ENCODE data around the gene TROAP. TPM values are rescaled to one million over a fixed set of nuclear protein-coding genes. Genes with fewer than 3 reads are reported as not detected.

The TROAP gene
- total RNA-seq, 4 donors from 2014 or later, result 0.30 to 6.5 (median 3.1) TPM; not detected in 1

DNA sequence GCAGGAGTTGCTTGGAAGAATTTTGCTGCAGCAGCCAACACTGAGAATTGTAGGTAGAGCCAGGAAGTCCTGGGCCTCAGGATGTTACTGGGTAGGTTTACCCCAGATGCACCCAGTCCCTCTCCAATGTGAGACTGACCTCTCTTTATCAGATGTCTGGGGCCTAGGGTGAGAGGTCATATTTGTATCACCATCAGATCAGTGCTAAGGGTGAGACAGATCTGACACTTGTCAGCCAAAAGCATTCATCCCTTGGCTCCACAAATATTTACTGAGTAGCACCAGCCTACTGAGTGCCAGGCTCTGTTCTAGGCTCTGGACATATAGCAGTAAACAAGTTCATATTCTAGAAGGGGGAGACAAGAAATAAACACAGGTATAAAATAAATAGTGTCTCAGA lies 4.3 kb downstream of the TROAP start:
- H3K27me3 ChIP-seq, result peaks cover 0 to 12% of the 10 kb centered on the region in 2 donors
- no peak for TF ChIP-seq EP300 (IDR thresholded peaks at IDR 0.05)
- TF ChIP-seq CTCF (IDR thresholded peaks at IDR 0.05), result no peak
- DNase-seq (ENCODE audit: low spot score in 2 of 2), result no peak
- no peak overlapping the region for H3K27ac ChIP-seq
- no peaks in the 10 kb centered on the region for H3K9me3 ChIP-seq
- no peaks in the 10 kb centered on the region for H3K36me3 ChIP-seq
- no peak overlapping the region for H3K4me3 ChIP-seq
- H3K4me1 ChIP-seq, result peaks cover 0 to 21% (median 8%) of the 10 kb centered on the region in 4 donors

GRCh38 chr12:49327887-49328286 lies 4.8 kb downstream of the TROAP start:
- no peak for TF ChIP-seq POLR2A (IDR thresholded peaks at IDR 0.05)
- TF ChIP-seq EP300 (IDR thresholded peaks at IDR 0.05), result no peak
- no peak for TF ChIP-seq CTCF (IDR thresholded peaks at IDR 0.05)
- Histone ChIP-seq H3K36me3 (no peaks in the 10 kb centered on the region), H3K27ac (no peak overlapping the region), H3K4me1 (peaks cover 0 to 22% (median 8%) of the 10 kb centered on the region in 4 donors), H3K9me3 (no peaks in the 10 kb centered on the region), H3K4me3 (no peak overlapping the region), H3K27me3 (peaks cover 0 to 17% of the 10 kb centered on the region in 2 donors)
- no peak for DNase-seq (ENCODE audit: low spot score in 2 of 2)
- 93 to 94% methylated on average over 2 of the region's 2 CpGs for WGBS, 2 donors

- DNase-seq (ENCODE audit: low spot score in 2 of 2), result no peak
- Histone ChIP-seq H3K36me3 (no peaks in the 10 kb centered on the region), H3K9me3 (no peaks in the 10 kb centered on the region), H3K27me3 (peaks cover 0 to 26% of the 10 kb centered on the region in 2 donors), H3K27ac (no peak overlapping the region), H3K4me3 (no peak overlapping the region), H3K4me1 (peaks cover 0 to 19% (median 7%) of the 10 kb centered on the region in 4 donors)
- TF ChIP-seq EP300 (IDR thresholded peaks at IDR 0.05), result no peak
- TF ChIP-seq POLR2A (IDR thresholded peaks at IDR 0.05), result no peak
- no peak for TF ChIP-seq CTCF (IDR thresholded peaks at IDR 0.05)
- 93 to 97% methylated on average over 12 of the region's 12 CpGs for WGBS, 2 donors
Observed at GRCh38 chr12:49328816-49329215, 5.8 kb downstream of the TROAP start.

DNA sequence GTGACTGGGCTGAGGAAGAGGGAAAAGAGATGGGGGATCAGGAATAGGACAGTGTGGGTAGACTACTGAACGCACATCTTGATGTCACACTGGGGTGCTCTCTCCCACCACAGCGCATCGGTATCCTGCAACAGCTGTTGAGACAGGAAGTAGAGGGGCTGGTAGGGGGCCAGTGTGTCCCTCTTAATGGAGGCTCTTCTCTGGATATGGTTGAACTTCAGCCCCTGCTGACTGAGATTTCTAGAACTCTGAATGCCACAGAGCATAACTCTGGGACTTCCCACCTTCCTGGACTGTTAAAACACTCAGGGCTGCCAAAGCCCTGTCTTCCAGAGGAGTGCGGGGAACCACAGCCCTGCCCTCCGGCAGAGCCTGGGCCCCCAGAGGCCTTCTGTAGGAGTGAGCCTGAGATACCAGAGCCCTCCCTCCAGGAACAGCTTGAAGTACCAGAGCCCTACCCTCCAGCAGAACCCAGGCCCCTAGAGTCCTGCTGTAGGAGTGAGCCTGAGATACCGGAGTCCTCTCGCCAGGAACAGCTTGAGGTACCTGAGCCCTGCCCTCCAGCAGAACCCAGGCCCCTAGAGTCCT lies 7.1 kb downstream of the TROAP start:
- peaks cover 0 to 40% of the 10 kb centered on the region in 2 donors for H3K27me3 ChIP-seq

More for the DNA sequence above, 7.1 kb downstream of the TROAP start:
- Histone ChIP-seq H3K36me3 (no peaks in the 10 kb centered on the region), H3K4me1 (peaks cover 0 to 18% (median 6%) of the 10 kb centered on the region in 4 donors), H3K9me3 (no peaks in the 10 kb centered on the region), H3K4me3 (no peak overlapping the region), H3K27ac (no peak overlapping the region)
- 86 to 90% methylated on average over 5 to 7 of the region's 7 CpGs for WGBS, 2 donors
- TF ChIP-seq POLR2A (IDR thresholded peaks at IDR 0.05) (no peak), EP300 (IDR thresholded peaks at IDR 0.05) (no peak), CTCF (IDR thresholded peaks at IDR 0.05) (no peak)
- DNase-seq (ENCODE audit: low spot score in 2 of 2), result no peak

Data from tibial nerve (tissue), 4 donors.